Mammary epithelial cell (primary cell): ENCODE results near the gene REXO1.

Experiments used
- CTCF ChIP-seq, 2 donors: IDR thresholded peaks in 1 of 2; conservative IDR thresholded peaks in 1 of 2; 2 replicates each; pipeline ENCODE4 v1.5.1; 2011 to 2012; ENCODE audit warnings: inconsistent platforms in 2 of 2, low read length in 2 of 2, mild to moderate bottlenecking in 2 of 2, control low read depth in 1 of 2, low read depth in 1 of 2; ENCODE audit not compliant: insufficient read depth in 1 of 2; ENCODE audit errors: extremely low read depth in 1 of 2
- EZH2 ChIP-seq: IDR thresholded peaks from 2 replicates; pipeline ENCODE4 v1.6.1; 2012; ENCODE audit warnings: low read length, inconsistent platforms, borderline replicate concordance

- no peak for TF ChIP-seq EZH2
- no peak for TF ChIP-seq CTCF (conservative IDR thresholded peaks at IDR 0.05 in 1 of 2, IDR thresholded peaks at IDR 0.05 in 1 of 2; ENCODE audit: extremely low read depth in 1 of 2, insufficient read depth in 1 of 2, low read depth in 1 of 2, low read length in 2 of 2)
These were observed 20.7 kb upstream of the REXO1 start for GRCh38 chr19:1868971-1869370.
